Sigmoid colon (tissue), 7 donors: ENCODE results near the gene PYGM. TPM values are rescaled to one million over a fixed set of nuclear protein-coding genes. Genes with fewer than 3 reads are reported as not detected.

Experiments used
- DNase-seq: peaks from one replicate; pipeline ENCODE4 v3.0.0-alpha.2; 2019
- H3K27ac ChIP-seq, 4 donors: fragments of 200-600 bp; sonication (generic); one replicate each; pipeline ENCODE4 v1.5.1; 2016 to 2019; ENCODE audit warnings: mild to moderate bottlenecking in 1 of 4
- H3K27me3 ChIP-seq, 3 donors: fragments of 200-600 bp; sonication (generic); one replicate each; pipeline ENCODE4 v1.5.1; 2019; ENCODE audit warnings: mild to moderate bottlenecking in 1 of 3
- H3K36me3 ChIP-seq, 4 donors: fragments of 200-600 bp; sonication (generic); one replicate each; pipeline ENCODE4 v1.5.1; 2016 to 2019
- H3K4me1 ChIP-seq, 4 donors: fragments of 200-600 bp; sonication (generic); one replicate each; pipeline ENCODE4 v1.5.1; 2017 to 2019
- H3K4me3 ChIP-seq, 4 donors: fragments of 200-600 bp; sonication (generic); one replicate each; pipeline ENCODE4 v1.5.1; 2017 to 2019; ENCODE audit warnings: mild to moderate bottlenecking in 2 of 4, moderate library complexity in 1 of 4
- H3K9me3 ChIP-seq, 4 donors: fragments of 200-600 bp in 3 of 4; sonication (generic) in 3 of 4; one replicate each; pipeline versions ENCODE4 v1.5.1 to v1.6.1; 2013 to 2019
- EP300 ChIP-seq, 4 donors: sonication (generic); formaldehyde crosslinking; IDR thresholded peaks; one replicate each; pipeline ENCODE4 v1.6.1; 2017; ENCODE audit warnings: antibody characterized with exemption in 4 of 4
- POLR2A ChIP-seq, 2 donors: fragments of 450-650 bp; IDR thresholded peaks; one replicate each; pipeline ENCODE4 v1.6.1; 2016; ENCODE audit warnings: antibody characterized with exemption in 2 of 2, mild to moderate bottlenecking in 2 of 2, moderate library complexity in 2 of 2
- POLR2AphosphoS5 ChIP-seq, 4 donors: sonication (generic); formaldehyde crosslinking; IDR thresholded peaks; one replicate each; pipeline ENCODE4 v1.6.1; 2017; ENCODE audit warnings: antibody characterized with exemption in 4 of 4
- WGBS, 2 donors: extraction: QIAGEN DNeasy Blood & Tissue Kit; methylation state at CpG; one replicate each; pipeline ENCODE4 v1.1.7; 2013; 5-methylcytosine and 5-hydroxymethylcytosine counted together
- intact Hi-C: fragments of 100-400 bp; cut with DNase I; formaldehyde crosslinking; loops from one replicate; pipeline ENCODE4 v1.15.1; 2023
- polyA plus RNA-seq, 3 donors: library from polyadenylated mRNA; stranded (reverse); fragments of 200-250 nt; gene quantifications; one replicate each; pipeline ENCODE4 v1.2.3, GENCODE V29; 2013
- total RNA-seq, 4 donors: library from RNA; depleted of rRNA; stranded (reverse); fragments of >200 nt; gene quantifications; one replicate each; pipeline ENCODE4 v1.1.0, GENCODE V29; 2016
- TF ChIP-seq, protein P1 (sequence below), 4 experiments: fragments of 450-650 bp in 3 of 4; fragments of 200-600 bp in 1 of 4; IDR thresholded peaks; one replicate each; pipeline ENCODE4 v1.5.1; 2016 to 2019; ENCODE audit warnings: antibody characterized with exemption in 4 of 4, mild to moderate bottlenecking in 3 of 4, moderate library complexity in 2 of 4
- donor health status: healthy with polysubstance abuse.
- donor health status: Bipolar disorder and iron deficiency.
- donor health status: healthy.

The PYGM gene
- total and polyA plus RNA-seq, 7 donors: 0.23 to 42.1 (median 10.5) TPM

DNA sequence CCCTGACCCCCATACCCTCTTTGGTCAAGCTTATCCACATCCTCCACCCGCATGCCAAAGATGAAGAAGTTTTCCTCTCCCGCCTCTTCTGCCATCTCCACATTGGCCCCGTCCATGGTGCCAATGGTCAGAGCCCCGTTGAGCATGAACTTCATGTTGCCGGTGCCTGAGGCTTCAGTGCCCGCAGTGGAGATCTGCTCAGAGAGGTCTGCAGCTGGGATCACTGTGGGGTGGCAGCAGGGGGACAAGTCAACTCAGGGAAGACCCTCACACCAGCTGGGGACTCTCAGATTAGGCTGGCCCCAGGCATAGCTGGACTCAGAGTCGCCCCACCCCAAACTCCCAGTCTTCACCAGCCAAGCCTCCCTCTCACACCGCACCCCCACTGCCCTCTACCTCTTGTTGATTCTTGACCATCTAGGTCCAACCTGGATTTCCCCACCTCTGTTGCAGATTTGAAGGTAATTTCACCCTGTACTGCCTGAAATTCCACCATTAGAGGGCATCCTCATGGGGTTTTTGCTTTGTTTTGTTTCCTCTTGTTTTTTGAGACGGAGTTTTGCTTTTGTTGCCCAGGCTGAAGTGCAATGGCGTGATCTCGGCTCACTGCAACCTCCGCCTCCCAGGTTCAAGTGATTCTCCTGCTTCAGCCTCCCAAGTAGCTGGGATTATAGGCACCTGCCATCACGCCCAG lies 9.3 kb downstream of the PYGM start:
- TF ChIP-seq POLR2AphosphoS5 (IDR thresholded peaks at IDR 0.05) (no peak), POLR2A (IDR thresholded peaks at IDR 0.05) (no peak), EP300 (IDR thresholded peaks at IDR 0.05) (no peak)
- TF ChIP-seq, protein P1, sequence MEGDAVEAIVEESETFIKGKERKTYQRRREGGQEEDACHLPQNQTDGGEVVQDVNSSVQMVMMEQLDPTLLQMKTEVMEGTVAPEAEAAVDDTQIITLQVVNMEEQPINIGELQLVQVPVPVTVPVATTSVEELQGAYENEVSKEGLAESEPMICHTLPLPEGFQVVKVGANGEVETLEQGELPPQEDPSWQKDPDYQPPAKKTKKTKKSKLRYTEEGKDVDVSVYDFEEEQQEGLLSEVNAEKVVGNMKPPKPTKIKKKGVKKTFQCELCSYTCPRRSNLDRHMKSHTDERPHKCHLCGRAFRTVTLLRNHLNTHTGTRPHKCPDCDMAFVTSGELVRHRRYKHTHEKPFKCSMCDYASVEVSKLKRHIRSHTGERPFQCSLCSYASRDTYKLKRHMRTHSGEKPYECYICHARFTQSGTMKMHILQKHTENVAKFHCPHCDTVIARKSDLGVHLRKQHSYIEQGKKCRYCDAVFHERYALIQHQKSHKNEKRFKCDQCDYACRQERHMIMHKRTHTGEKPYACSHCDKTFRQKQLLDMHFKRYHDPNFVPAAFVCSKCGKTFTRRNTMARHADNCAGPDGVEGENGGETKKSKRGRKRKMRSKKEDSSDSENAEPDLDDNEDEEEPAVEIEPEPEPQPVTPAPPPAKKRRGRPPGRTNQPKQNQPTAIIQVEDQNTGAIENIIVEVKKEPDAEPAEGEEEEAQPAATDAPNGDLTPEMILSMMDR (IDR thresholded peaks at IDR 0.05): no peak
- H3K27me3 ChIP-seq: no peaks in the 10 kb centered on the region
- H3K36me3 ChIP-seq: peaks cover 0 to 47% (median 16%) of the 10 kb centered on the region in 4 donors
- DNase-seq: peak; percentile 63
- H3K9me3 ChIP-seq: no peaks in the 10 kb centered on the region
- WGBS, 2 donors: 90 to 95% methylated on average over 13 of the region's 13 CpGs
- no peak overlapping the region for H3K27ac ChIP-seq
- peaks cover 0 to 9% (median 6%) of the 10 kb centered on the region in 4 donors for H3K4me1 ChIP-seq
- intact Hi-C loops: no loop called here
- no peak overlapping the region for H3K4me3 ChIP-seq

DNA sequence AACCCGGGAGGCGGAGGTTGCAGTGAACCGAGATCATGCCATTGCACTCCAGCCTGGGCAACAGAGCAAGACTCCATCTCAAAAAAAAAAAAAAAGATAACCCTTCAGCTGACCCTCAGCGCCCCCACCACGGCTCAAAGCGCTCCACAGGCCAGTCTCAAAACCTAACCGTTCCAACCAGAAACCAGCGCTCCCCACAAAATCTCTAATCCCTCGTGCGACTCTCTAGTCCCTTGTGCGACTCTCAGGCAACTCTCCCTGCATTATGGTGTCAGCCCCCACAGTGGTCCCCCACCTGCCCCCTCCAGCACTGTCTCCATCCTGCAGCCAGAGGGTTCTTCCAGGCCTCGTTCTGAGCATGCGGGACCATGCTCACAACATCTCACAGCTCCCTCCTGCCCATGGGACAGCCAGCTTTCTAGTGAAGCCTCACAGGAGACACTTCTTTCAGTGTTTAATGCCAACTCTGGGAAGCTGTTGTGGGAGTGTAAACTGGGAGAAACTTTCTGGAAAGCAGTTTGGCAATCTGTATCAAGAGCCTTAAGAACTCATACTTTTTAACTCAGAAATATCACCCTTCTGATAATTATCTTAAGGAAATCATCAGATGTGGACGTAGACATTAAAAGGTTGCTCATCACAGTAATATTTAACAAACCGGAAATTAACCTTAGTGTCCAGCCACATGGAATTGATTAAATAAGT lies 11.7 kb downstream of the PYGM start:
- DNase-seq: no peak
- no peaks in the 10 kb centered on the region for H3K27me3 ChIP-seq
- peaks cover 0 to 30% (median 8%) of the 10 kb centered on the region in 4 donors for H3K36me3 ChIP-seq
- no peaks in the 10 kb centered on the region for H3K9me3 ChIP-seq
- TF ChIP-seq POLR2A (IDR thresholded peaks at IDR 0.05) (no peak), EP300 (IDR thresholded peaks at IDR 0.05) (no peak), POLR2AphosphoS5 (IDR thresholded peaks at IDR 0.05) (no peak)
- TF ChIP-seq, protein P1 (IDR thresholded peaks at IDR 0.05): no peak
- WGBS, 2 donors: 90 to 92% methylated on average over 15 of the region's 15 CpGs
- intact Hi-C loops: no loop called here
- H3K4me1 ChIP-seq: peaks cover 0 to 32% (median 27%) of the 10 kb centered on the region in 4 donors
- H3K4me3 ChIP-seq: no peak overlapping the region
- peak overlapping the region; percentile 95 to 98 (median 96) for H3K27ac ChIP-seq

DNA sequence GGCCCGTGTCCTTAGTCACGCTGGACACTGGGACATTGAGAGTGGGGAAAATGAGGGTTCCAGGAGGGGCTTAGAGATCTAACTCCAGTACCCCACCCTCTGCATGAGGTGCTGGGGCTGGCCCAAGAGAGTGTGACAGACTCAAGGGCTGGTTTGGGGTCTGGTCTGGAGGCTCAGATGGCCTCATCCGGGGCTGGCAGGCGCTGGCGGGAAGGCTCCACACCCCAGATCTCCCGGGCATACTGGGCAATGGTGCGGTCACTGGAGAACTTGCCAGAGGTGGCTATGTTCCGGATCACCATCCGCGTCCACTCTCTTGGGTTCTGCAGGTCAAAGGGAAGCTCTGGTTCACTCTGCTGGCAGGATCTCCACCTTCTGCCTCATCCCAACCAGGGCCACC lies 13.3 kb downstream of the PYGM start:
- Histone ChIP-seq H3K4me3 (peak overlapping the region in 1 of 4 donors; percentile 86), H3K27ac (peak overlapping the region; percentile 95 to 98 (median 96))

DNA sequence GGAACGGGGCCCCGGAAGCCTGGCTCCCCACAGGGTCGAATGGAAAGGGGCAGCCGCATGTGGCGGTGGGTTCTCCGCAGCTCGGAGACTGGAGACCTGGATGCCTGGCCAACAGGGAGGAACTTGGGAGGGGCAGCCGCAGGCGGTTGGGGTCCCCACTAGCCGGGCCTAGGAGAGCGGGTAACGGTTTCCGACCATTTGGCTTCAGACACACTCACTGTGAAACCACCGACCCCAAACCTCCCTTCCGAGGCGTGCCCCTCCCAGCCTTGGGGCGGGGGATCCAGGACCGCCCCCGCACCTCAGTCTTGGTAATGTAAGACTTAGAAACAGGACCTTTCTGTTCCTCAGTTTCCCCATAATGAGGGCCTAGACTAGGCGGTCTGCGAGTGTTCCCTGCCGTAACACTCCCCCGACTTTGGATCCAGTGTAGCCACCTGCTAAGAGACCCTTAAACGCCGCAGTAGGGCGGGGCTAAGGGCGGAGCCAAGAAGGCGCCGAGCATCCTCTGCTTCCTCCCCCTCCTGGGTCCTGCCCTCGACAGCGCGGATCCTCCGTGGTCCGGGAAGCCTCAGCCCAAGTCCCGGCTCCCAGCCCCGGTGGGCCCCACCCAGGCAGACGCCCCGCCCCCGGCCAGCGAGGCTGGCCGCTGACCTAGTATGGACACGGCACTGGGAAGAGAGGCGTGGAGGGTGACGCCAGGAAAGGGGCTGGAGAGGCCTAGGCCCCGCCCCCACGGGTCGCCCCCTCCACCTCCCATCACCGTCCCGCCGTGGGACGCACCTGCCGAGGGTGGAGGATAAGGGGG lies 14.0 kb downstream of the PYGM start:
- H3K27ac ChIP-seq: peak overlapping the region; percentile 95 to 98 (median 96)
- peak overlapping the region; percentile 30 to 86 (median 68) for H3K4me3 ChIP-seq
- H3K27me3 ChIP-seq: no peaks in the 10 kb centered on the region
- TF ChIP-seq EP300 (IDR thresholded peaks at IDR 0.05) (peak in 1 of 4 donors; percentile 9), POLR2AphosphoS5 (IDR thresholded peaks at IDR 0.05) (peak; percentile 88 to 93 (median 92)), POLR2A (IDR thresholded peaks at IDR 0.05) (peak; percentile 65 to 77)
- TF ChIP-seq, protein P1 (IDR thresholded peaks at IDR 0.05): no peak
- 1 to 4% methylated on average over 52 of the region's 52 CpGs for WGBS, 2 donors
- no peaks in the 10 kb centered on the region for H3K9me3 ChIP-seq
- peaks cover 0 to 50% (median 45%) of the 10 kb centered on the region in 4 donors for H3K4me1 ChIP-seq
- DNase-seq: peak; percentile 97
- H3K36me3 ChIP-seq: peaks cover 0 to 8% (median 0%) of the 10 kb centered on the region in 4 donors
- intact Hi-C loops: loop anchor here (2.0 kb wide), 1 partner anchor 33 kb away; the partner anchor contains the start of gene SF1

More for the DNA sequence above, 13.3 kb downstream of the PYGM start:
- Histone ChIP-seq H3K36me3 (peaks cover 0 to 16% (median 1%) of the 10 kb centered on the region in 4 donors), H3K4me1 (peaks cover 0 to 48% (median 42%) of the 10 kb centered on the region in 4 donors), H3K9me3 (no peaks in the 10 kb centered on the region), H3K27me3 (no peaks in the 10 kb centered on the region)
- WGBS, 2 donors: 77% methylated on average over 10 of the region's 10 CpGs
- intact Hi-C loops: no loop called here
- no peak for DNase-seq
- TF ChIP-seq, protein P1 (IDR thresholded peaks at IDR 0.05): no peak
- TF ChIP-seq EP300 (IDR thresholded peaks at IDR 0.05) (no peak), POLR2A (IDR thresholded peaks at IDR 0.05) (no peak)
